22Rv1 (cell line): Measurements from ENCODE around the gene P4HA3.

Experiments
- H3K27ac ChIP-seq: fragments of 450-650 bp; 2 replicates; pipeline ENCODE4 v1.5.1; 2017
- ZFX ChIP-seq: fragments of 450-650 bp; IDR thresholded peaks from 2 replicates; pipeline ENCODE4 v1.6.1; 2017; ENCODE audit warnings: antibody characterized with exemption, borderline replicate concordance
- TF ChIP-seq, protein P1 (sequence below): fragments of 450-650 bp; IDR thresholded peaks from 2 replicates; pipeline ENCODE4 v1.5.1; 2017; ENCODE audit warnings: mild to moderate bottlenecking

P4HA3 gene

DNA sequence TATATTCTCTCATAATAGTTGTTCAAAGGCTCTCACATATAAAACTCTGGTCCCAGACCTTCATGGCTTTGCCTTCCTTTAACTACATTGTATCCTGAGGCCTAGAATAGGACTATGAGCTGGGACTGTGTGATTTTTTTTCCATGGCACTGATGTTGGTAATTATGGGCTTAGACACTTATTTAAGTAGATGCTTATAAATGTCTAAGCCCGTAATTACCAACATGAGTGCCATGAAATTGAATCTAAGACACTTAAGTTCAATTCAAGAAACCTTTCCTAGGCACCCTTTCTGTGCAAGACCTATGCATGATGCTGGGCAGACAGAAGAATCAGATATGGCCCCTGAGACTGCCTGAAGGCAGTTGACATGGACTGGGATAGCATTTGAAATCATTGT lies 63.0 kb downstream of the P4HA3 start:
- no peak for TF ChIP-seq ZFX
- TF ChIP-seq, protein P1, sequence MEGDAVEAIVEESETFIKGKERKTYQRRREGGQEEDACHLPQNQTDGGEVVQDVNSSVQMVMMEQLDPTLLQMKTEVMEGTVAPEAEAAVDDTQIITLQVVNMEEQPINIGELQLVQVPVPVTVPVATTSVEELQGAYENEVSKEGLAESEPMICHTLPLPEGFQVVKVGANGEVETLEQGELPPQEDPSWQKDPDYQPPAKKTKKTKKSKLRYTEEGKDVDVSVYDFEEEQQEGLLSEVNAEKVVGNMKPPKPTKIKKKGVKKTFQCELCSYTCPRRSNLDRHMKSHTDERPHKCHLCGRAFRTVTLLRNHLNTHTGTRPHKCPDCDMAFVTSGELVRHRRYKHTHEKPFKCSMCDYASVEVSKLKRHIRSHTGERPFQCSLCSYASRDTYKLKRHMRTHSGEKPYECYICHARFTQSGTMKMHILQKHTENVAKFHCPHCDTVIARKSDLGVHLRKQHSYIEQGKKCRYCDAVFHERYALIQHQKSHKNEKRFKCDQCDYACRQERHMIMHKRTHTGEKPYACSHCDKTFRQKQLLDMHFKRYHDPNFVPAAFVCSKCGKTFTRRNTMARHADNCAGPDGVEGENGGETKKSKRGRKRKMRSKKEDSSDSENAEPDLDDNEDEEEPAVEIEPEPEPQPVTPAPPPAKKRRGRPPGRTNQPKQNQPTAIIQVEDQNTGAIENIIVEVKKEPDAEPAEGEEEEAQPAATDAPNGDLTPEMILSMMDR, result no peak
- H3K27ac ChIP-seq, result no peak overlapping the region

- no peak overlapping the region for H3K27ac ChIP-seq
- no peak for TF ChIP-seq ZFX
- TF ChIP-seq, protein P1, result no peak
Observed at GRCh38 chr11:74238243-74238642, 73.2 kb downstream of the P4HA3 start.

DNA sequence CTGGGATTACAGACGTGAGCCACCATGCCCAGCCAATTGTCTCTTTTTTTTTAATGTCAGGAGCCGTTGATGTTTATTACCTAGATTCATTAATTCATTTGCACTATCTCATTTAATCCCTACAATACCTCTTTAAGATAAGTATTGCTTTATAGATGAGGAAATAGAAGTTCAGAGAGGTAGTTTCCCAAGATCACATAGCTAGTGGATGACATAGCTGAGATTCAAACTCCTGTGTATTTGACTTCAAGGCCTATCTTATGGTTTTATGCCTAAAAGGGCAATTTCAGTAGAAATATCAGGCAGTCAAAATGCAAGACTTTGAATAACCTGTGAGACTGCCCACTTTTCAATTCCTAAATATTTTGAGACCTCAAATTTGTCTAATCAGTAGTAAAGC lies 73.9 kb downstream of the P4HA3 start:
- H3K27ac ChIP-seq, result no peak overlapping the region
- no peak for TF ChIP-seq ZFX
- TF ChIP-seq, protein P1, result no peak

DNA sequence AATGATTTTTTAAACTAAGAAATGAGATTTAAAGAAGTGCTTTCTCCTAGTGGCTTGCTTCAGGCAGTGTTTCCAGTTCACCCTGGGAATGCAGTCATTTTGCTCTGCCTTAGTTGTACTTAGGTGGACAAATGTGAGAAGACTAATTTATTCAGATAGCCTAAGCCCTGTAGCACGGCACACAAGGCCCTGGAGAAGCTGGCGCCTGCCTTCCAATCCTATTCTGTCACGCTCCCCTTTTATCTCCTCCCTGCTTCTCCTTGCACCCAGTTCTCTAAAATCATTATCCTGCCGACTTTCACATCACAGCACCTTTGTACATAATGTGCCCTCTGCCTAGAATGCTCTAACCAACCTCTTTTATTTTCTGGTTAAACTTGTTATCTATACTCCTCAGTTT lies 76.3 kb downstream of the P4HA3 start:
- no peak overlapping the region for H3K27ac ChIP-seq
- TF ChIP-seq, protein P1, result no peak
- no peak for TF ChIP-seq ZFX

- TF ChIP-seq, protein P1, result no peak
- TF ChIP-seq ZFX, result no peak
- H3K27ac ChIP-seq, result no peak overlapping the region
Observed at GRCh38 chr11:74233683-74234082, 77.8 kb downstream of the P4HA3 start.

DNA sequence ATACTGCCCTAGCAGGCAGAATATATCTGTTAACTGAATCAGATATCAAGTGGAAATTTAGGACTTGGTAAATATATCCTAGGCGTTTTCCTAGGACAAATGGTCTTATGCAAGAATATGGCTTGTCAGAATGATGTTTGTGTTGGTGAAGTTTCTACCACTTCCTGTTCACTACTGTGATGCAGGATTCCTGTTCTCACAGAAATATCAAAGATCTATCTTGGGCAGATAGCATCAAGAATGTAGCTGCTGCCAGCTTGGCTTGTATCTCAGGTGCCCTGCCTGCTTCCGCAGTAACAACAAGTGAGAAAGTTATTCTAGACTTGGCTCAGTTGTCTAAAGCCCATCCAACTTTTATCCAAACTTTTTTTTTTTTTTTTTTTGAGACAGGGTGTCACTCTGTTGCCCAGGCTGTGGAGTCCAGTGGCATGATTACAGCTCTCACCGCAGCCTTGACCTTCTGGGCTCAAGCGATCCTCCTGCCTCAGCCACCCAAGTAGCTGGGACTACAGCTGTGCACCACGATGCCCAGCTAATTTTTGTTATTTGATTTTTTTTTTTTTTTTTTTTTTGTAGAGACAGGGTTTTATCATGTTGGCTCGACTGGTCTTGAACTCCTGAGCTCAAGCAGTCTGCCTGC lies 79.0 kb downstream of the P4HA3 start:
- TF ChIP-seq, protein P1, result no peak
- no peak for TF ChIP-seq ZFX
- H3K27ac ChIP-seq, result no peak overlapping the region

- TF ChIP-seq, protein P1, result no peak
- TF ChIP-seq ZFX, result no peak
- no peak overlapping the region for H3K27ac ChIP-seq
Observed at GRCh38 chr11:74226907-74227306, 84.5 kb downstream of the P4HA3 start.
